GM18505 (cell line): Measurements from ENCODE around the gene SERINC1.

Source experiments
- ATAC-seq: cut with Tn5 transposase; IDR thresholded peaks from one replicate; pipeline ENCODE4 v1.9.1; 2021; ENCODE audit not compliant: unreplicated experiment
- POLR2A ChIP-seq: IDR thresholded peaks from 4 replicates; pipeline ENCODE4 v1.6.1; 2011; ENCODE audit warnings: borderline replicate concordance; ENCODE audit not compliant: insufficient read depth, insufficient read length; ENCODE audit errors: extremely low read depth

Gene SERINC1

DNA sequence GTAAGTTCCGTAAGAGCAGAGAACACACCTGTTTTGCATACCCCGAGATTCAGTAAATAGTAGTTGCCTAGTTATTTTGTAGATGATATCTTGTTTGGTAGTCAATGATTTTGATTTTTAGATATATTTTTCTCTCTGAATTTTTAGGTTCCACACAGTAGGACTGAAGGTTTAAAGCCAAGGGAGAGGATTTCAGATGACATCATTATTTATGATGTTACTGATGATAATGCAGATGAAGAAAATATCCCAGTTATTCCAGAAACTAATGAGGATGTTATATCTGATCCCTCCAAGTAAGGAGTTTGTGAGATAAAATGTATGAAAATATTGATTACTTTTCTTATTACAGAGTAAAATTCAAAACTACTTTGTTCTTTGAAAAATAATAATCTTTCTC, 49.6 kb downstream of the SERINC1 start:
- ATAC-seq = no peak

DNA sequence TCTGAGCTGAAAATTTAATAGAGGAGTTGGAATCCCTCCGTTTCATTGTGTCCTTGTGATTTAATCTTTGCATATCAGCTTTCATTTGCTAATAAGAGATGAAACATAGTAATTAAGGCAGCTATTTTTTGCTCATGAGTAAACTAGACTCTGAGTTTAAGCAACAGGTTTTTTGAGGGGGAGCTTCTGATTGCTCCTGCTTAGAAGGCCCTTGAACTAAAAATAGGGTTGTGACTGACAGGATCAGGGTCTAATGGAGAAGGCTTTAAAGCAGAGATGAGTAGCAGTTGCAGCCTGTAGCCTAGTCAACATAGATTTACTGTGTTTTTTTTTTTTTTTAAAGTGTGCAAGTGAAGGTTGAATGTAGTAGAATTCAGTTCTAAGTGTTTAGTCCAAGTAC, 54.8 kb downstream of the SERINC1 start:
- no peak for TF ChIP-seq POLR2A
- no peak for ATAC-seq

More for the DNA sequence above, 49.6 kb downstream of the SERINC1 start:
- no peak for TF ChIP-seq POLR2A

DNA sequence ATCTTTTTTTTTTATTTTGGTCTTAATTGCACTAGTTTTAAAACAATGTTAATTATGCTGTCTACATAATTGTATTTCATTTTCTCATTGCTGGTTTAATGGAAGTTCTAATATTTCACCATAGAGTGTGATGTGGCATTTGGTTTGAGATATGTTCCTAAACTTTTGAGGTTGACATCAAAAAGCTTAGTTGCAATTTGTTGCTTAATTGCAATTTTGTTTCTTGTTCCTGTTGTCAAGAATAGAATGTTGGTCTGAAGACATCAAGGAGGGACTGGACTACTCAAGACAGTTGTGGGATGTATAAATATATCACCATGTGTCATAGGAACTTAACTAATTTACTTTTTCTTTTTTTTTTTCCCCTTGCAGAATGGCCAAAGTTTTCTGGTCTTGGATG, 59.6 kb downstream of the SERINC1 start:
- no peak for ATAC-seq
- no peak for TF ChIP-seq POLR2A

DNA sequence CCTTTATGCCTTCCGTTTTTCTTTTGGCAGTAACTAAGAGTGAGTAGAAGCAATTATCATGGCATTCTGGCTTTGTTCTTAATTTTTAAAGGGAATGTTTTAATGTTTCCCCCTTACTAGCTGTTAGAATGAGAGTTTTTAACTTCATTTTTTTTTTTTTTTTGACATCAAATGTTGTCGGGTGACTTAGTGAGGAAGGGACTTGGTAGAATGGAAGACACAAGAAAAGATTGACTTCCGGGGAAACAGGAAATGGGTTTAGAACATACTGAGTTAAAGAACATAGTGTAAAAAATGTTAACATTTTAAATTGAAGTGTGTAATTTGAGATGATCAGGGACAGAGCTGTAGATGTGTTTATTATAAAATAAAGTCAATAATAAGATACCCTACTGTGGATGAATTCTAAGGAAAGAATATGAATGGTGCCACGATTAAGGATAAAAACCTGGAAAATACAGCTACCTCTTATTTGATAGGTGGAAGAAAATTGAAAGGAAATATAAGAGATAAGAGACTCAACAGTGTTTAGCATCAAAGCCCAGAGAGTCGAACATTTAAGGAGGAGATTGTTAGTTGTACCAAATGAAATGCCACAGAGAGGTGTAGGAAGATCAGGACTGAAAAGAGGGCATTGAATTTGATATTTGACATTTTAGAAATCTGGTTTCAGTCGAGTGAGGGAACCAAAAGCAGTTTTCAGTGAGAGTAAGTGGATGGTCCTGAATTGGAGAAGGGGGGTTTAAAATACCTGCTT, 62.7 kb downstream of the SERINC1 start:
- TF ChIP-seq POLR2A = no peak
- ATAC-seq = no peak

DNA sequence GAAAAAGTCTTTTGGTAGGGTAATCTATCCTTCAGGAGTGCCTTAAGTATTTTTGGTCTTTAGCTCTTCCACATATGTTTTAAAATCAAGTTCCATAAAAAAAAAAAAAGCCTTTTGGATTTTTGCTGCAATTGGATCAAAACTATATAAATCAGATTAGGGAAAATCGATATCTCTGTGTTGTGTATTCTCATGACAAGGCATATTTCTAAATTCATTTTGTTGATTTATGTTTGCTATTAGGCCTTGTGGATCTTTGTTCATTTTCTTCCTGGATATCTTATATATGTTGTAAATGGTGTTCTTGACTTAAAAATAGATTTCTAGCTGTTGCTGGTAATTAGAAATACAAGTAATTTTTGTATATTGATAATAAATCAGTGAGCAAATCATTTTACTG, 63.4 kb downstream of the SERINC1 start:
- no peak for TF ChIP-seq POLR2A
- ATAC-seq = no peak

DNA sequence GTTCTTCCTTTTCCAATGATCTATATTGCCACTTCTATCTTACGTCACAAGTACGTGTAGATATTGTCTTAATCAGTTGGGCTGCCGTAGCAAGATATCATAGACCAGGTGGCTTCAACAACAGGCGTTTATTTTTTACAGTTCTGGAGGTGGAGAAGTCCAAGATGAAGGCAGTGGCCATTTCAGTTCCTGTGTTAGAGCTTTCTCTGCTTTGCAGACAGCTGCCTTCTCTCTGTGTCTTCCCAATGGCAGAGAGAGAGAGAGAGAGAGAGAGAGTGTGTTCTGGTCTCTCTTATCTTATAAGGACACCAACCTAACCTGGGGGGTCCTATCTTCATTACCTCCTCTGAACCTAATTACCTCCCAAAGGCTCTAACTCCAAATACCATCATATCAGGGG, 63.9 kb downstream of the SERINC1 start:
- no peak for ATAC-seq
- TF ChIP-seq POLR2A = no peak

DNA sequence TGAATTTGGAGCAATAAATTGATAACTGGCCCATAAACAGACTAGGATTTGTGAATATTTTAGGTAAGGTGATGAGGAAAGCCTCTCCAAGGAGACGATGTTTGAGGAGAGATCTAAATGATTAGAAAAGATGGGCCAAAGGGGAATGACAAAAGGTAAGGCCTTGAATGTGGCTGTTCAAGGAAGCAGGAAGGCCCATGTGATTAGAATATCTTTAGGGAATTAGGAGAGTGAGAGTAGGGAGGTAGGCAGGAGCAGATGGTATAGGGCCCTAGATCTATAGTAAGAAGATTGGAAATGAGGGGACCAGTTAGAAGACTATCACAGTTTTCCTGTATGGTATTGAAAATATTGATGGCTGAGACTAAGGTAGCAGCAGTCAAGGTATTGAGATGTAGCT, 65.4 kb downstream of the SERINC1 start:
- no peak for TF ChIP-seq POLR2A
- no peak for ATAC-seq

DNA sequence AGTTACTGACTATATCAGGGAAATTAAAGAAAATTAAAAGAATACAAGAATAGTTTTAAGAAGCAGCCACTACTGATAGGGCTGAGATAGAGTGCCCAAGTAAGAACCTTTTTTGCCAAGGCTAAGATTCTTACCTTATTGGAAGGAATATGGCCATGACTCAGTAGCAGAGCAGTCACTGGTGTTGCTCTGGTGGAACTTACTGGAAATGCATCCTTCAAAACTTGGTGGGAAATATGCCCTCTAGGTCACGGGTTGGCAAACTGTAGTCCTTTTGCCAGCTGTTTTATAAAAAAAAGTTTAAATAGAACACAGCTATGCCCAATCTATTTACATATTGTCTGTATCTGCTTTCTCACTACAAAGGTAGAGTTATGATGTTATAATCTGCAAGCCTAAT, 66.2 kb downstream of the SERINC1 start:
- TF ChIP-seq POLR2A = no peak
- ATAC-seq = no peak

DNA sequence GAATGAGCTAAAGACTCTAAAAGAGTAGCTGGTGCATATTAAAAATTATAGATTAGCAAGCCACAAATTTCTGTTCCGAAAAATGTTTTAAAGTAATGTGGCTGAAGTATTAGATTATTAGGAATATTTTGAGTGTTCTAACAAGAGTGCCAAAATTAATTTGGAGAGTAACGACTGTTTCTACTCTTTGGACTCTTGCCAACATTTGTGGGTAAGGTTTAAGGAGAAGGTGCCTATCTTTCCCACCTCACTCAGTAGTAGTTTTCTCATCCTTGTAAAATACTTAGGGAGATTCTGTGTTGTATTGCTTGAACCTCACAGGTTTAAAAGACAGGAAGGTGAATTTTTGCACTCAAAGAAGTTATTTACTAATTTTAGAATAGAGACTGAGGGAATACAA, 67.2 kb downstream of the SERINC1 start:
- ATAC-seq = no peak
- no peak for TF ChIP-seq POLR2A

DNA sequence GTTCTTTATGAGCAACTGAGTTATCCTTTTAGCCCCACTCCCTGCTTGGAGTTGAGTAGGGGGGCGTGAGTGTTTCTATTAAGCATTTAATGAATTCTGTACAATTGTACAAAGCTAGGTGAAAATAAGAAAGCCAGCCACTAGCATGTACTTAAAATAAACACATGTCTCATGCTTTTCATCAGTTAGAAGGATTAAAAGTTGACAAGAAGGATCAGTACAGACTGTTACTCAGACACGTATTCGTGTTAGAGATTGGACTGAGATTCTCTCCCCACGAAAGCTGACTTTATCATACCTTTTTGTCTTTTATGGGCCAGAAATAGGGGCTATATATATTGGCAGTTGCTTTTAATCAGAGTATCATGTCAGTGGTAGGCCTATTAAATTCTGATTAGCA, 70.5 kb downstream of the SERINC1 start:
- TF ChIP-seq POLR2A = no peak
- no peak for ATAC-seq

DNA sequence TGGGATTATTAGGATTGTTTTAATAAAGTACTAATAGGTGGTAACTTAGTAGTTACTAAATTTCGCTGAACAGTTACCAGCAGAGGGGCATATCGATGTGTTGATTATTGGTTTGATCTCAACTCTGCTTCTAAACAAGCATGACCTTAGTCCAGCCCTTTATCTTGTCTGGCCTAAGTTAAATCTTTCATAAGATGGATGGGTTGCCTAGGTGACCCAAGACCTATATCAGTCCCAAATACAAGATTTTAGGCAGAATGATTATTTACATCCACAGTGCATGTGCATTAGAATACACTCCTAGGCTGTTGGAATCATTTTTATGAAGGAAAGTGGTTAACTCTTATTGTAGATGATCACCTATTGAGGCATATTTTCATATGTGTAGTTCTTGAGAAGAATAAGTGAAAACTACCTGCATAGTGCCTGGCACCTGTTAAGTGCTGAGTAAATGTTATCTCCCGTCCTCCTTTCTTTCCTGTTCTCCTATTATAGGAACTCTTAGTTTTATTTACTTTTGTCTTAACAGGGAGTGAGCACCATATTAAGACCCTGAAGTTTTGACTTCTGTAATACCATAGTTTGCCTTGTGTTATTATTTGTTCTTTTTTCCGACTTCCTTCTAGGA, 71.0 kb downstream of the SERINC1 start:
- no peak for TF ChIP-seq POLR2A
- no peak for ATAC-seq

DNA sequence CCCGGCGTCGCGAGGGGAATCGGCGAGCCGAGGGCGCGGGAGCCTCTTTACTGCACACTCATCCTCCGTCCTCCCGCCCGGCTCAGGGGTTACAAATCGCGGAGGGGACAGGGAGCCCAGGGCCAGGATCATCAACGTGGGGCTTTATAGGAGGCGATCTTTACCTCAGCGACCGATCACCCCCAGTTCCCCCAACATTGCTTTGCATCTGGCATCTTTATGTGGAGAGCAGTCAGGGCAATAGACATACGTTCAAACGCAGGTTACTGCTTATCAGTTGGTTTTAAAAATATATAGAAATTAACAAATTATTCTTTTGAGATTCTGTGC, 71.5 kb downstream of the SERINC1 start:
- no peak for TF ChIP-seq POLR2A
- no peak for ATAC-seq

DNA sequence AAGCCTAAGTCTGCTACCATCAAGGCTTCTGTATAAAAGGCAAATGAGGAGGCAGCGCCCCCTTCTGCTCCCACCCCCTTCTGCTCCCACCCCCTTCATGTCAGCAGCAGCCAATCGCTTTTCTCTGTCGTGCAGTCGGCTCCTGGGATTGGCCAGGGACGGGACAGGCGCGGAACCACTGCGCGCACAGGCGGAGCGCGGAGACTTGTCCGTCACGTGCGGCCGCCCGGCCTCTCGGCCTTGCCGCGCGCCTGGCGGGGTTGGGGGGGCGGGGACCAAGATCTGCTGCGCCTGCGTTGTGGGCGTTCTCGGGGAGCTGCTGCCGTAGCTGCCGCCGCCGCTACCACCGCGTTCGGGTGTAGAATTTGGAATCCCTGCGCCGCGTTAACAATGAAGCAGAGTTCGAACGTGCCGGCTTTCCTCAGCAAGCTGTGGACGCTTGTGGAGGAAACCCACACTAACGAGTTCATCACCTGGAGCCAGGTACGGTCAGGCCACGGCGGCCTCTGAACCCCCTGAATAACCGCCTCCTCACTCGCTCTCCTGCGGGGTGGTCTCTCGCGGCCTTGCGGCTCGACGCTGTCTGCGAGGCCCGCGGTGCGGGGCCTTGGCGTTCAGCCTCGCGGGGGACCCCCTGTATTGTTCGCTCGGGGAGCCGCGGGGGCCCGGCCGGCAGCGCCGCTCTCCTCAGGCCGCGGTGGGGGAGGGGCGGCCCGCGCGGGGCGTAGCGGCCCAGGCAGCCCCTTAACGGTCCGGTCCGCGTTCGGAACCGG, 72.1 kb downstream of the SERINC1 start, which contains the start of gene HSF2:
HSF2 (plus strand) TSS at position 305 of the 773 bp plus-strand sequence; CDS start at position 391, 86 bp downstream.
- peak; percentile 67 for TF ChIP-seq POLR2A
- ATAC-seq = peak; percentile 99

DNA sequence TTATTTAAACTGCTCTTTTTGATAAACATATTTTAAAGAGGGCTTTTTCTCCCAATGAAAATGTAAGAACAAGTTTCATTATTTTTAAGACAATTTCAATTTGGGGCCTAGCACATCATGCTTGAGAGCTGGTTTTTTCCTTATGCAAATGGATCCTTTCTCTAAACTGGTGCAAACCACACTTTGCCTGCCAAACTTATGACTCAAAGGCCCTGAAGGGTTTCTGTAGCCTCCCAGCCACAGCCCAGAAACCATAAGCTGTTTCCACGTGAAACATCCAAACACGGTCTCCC, 72.6 kb downstream of the SERINC1 start:
- no peak for ATAC-seq
- no peak for TF ChIP-seq POLR2A
